ENCODE data around the gene FAM117B. TPM values are rescaled to one million over a fixed set of nuclear protein-coding genes. Genes with fewer than 3 reads are reported as not detected.

FAM117B gene
- total RNA-seq, 2 experiments from 2014 or later = 17.2 to 19.4 TPM

DNA sequence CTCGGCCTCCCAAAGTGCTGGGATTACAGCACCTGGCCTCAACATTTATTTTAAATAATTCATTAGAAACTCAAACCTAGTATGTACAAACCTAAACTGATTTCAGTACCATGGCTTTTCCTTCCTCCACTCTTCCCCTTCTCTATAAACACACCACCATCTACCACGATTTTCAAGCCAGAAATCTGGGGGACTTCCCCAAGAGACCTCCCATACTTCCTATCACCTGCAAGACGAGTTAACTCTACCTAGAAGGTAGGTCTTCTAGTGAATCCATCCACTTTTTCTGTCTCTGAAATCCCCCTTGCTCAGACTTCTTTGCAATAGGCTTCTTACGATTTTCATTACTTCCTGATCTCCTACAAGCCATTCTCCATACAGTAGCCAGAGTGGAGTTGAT, 7.7 kb upstream of the FAM117B start:
- POLR2A ChIA-PET = interaction anchor here (1.0 kb wide), 1 partner anchor 9 kb away, joined by 3 read pairs; no protein-coding TSS in a partner anchor
- no peak for DNase-seq
- CTCF ChIA-PET = no interaction called here
- Mint-ChIP-seq H3K9me3 (no peaks in the 10 kb centered on the region), H3K4me3 (no peak overlapping the region), H3K27ac (no peak overlapping the region), H3K36me3 (ENCODE audit: low read depth) (no peaks in the 10 kb centered on the region), H3K4me1 (ENCODE audit: low read depth) (peaks cover 3% of the 10 kb centered on the region), H3K27me3 (no peaks in the 10 kb centered on the region)
- intact Hi-C loops (cut with micrococcal nuclease) = loop anchor here (5.0 kb wide), 1 partner anchor 40 kb away; no protein-coding TSS in a partner anchor
- TF ChIP-seq, protein P1, sequence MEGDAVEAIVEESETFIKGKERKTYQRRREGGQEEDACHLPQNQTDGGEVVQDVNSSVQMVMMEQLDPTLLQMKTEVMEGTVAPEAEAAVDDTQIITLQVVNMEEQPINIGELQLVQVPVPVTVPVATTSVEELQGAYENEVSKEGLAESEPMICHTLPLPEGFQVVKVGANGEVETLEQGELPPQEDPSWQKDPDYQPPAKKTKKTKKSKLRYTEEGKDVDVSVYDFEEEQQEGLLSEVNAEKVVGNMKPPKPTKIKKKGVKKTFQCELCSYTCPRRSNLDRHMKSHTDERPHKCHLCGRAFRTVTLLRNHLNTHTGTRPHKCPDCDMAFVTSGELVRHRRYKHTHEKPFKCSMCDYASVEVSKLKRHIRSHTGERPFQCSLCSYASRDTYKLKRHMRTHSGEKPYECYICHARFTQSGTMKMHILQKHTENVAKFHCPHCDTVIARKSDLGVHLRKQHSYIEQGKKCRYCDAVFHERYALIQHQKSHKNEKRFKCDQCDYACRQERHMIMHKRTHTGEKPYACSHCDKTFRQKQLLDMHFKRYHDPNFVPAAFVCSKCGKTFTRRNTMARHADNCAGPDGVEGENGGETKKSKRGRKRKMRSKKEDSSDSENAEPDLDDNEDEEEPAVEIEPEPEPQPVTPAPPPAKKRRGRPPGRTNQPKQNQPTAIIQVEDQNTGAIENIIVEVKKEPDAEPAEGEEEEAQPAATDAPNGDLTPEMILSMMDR (IDR thresholded peaks at IDR 0.05) = no peak
- no peak for ATAC-seq

DNA sequence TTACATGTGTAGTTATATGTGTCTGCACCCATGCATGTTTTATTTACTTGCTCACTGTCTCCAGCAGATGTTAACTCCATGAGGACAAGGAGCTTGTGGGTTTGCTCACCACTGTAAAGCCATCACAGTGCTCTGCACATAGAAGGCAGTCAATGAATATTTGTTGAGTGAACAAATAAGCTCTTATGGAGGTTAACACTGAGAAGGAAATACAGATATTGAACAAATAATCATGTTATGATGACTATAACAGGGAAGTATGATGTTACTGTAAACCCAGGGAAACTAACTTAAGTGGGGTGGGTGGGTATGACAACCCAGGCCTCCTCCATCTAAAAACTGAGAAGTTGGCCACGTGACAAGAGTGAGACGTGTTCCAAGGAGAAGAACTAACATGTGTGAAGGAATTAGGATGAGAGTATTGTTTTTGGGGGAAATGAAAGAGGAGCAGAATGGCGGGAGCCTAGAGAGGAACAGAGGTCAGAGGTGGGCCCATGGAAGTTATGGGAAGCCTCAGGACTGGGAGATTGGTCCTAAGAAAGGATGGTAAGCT, 6.0 kb upstream of the FAM117B start:
- DNase-seq (no peak), ATAC-seq (no peak)
- peaks cover under 1% of the 10 kb centered on the region for H3K36me3 Mint-ChIP-seq (ENCODE audit: low read depth)
- no peak overlapping the region for H3K27ac Mint-ChIP-seq
- intact Hi-C loops (cut with micrococcal nuclease) = loop anchor here (5.0 kb wide), 1 partner anchor 41 kb away; no protein-coding TSS in a partner anchor
- TF ChIP-seq, protein P1 (IDR thresholded peaks at IDR 0.05) = no peak
- POLR2A ChIA-PET = interaction anchor here (0.7 to 0.8 kb wide), 2 partner anchors 14 to 26 kb away, joined by 3 to 4 read pairs; no protein-coding TSS in a partner anchor
- H3K27me3 Mint-ChIP-seq = no peaks in the 10 kb centered on the region
- H3K4me1 Mint-ChIP-seq (ENCODE audit: low read depth) = peaks cover 10% of the 10 kb centered on the region
- H3K4me3 Mint-ChIP-seq = no peak overlapping the region
- CTCF ChIA-PET = interaction anchor here (1.0 to 3.2 kb wide), 3 partner anchors 40 to 241 kb away, joined by 3 to 17 read pairs (median 4); no protein-coding TSS in a partner anchor
- no peaks in the 10 kb centered on the region for H3K9me3 Mint-ChIP-seq

DNA sequence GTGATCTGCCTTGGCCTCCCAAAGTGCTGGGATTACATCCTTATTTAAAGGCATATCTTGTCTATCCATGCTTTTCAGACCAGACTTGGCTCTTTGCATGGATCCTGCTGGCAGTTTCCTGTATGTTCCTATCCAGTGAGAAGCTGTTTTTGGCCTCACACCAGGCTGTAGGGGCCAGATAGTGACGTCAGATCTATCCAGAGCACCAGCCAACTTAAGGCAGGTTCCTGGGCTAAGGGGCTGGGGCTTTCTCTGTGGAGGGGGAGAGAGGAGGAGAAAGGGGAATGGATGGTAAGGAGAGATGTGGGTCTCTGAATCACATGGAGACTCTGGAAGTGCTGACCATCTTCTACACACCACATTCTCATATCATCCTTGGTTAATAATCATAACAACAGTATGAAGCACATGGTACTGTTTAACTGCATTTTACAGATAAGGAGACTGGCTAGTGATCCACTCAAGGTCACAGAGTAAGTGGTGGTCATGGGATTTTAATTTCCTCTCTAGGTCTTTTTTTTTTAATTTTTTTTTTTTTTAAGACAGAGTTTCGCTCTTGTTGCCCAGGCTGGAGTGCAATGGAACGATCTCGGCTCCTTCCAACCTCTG, 2.0 kb upstream of the FAM117B start:
- DNase-seq = no peak
- Mint-ChIP-seq H3K4me3 (no peak overlapping the region), H3K4me1 (ENCODE audit: low read depth) (peaks cover 25% of the 10 kb centered on the region), H3K36me3 (ENCODE audit: low read depth) (peaks cover 10% of the 10 kb centered on the region), H3K27me3 (no peaks in the 10 kb centered on the region), H3K9me3 (no peaks in the 10 kb centered on the region), H3K27ac (peak overlapping the region; percentile 58)
- intact Hi-C loops (cut with micrococcal nuclease) = loop anchor here (10.0 kb wide), 1 partner anchor 72 kb away; no protein-coding TSS in a partner anchor
- ATAC-seq = no peak
- ChIA-PET CTCF (interaction anchor here (0.7 to 2.7 kb wide), 3 partner anchors 11 to 132 kb away, joined by 3 to 13 read pairs (median 8); no protein-coding TSS in a partner anchor), POLR2A (interaction anchor here (1.8 kb wide), 1 partner anchor 44 kb away, joined by 4 read pairs; no protein-coding TSS in a partner anchor)
- TF ChIP-seq, protein P1 (IDR thresholded peaks at IDR 0.05) = no peak

DNA sequence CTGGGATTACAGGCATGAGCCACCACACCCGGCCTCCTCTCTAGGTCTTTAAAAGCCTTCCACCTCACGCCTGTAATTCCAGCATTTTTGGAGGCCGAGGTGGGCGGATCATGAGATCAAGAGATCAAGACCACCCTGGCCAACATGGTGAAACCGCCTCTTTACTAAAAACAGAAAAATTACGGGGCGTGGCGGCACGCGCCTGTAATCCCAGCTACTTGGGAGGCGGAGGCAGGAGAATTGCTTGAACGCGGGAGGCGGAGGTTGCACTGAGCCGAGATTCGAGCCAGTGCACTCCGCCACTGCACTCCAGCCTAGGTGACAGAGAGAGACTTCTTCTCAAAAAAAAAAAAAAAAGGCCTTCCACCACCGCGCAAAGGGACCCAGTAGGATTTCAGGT, 1.3 kb upstream of the FAM117B start:
- TF ChIP-seq, protein P1 (IDR thresholded peaks at IDR 0.05) = no peak
- H3K4me3 Mint-ChIP-seq = peak overlapping the region; percentile 93
- POLR2A ChIA-PET = interaction anchor here (1.2 to 4.3 kb wide), 3 partner anchors 12 to 44 kb away, joined by 3 to 32 read pairs (median 6); no protein-coding TSS in a partner anchor

More for the DNA sequence above, 1.3 kb upstream of the FAM117B start:
- no peak for DNase-seq
- Mint-ChIP-seq H3K36me3 (ENCODE audit: low read depth) (peaks cover 14% of the 10 kb centered on the region), H3K27me3 (no peaks in the 10 kb centered on the region), H3K9me3 (no peaks in the 10 kb centered on the region), H3K27ac (peak overlapping the region; percentile 97), H3K4me1 (ENCODE audit: low read depth) (peaks cover 31% of the 10 kb centered on the region)
- CTCF ChIA-PET = interaction anchor here (1.7 kb wide), 1 partner anchor 44 kb away, joined by 12 read pairs; no protein-coding TSS in a partner anchor
- ATAC-seq = no peak
- intact Hi-C loops (cut with micrococcal nuclease) = loop anchor here (10.0 kb wide), 1 partner anchor 71 kb away; no protein-coding TSS in a partner anchor

All from activated CD8-positive, alpha-beta T cell treated with anti-CD3 and anti-CD28 coated beads for 36 hours (primary cell).